ENCODE measurements around the gene BTBD16.

The BTBD16 gene

GRCh38 chr10:122306744-122307143, 35.6 kb downstream of the BTBD16 start:
- no peaks in the 10 kb centered on the region for H3K27me3 ChIP-seq
- no peaks in the 10 kb centered on the region for H3K36me3 ChIP-seq
- H3K4me2 ChIP-seq, result no peak overlapping the region
- peaks cover 0 to 13% (median 9%) of the 10 kb centered on the region in 10 experiments; a peak in 12 of 20 replicates for H3K4me1 ChIP-seq
- H3K9ac ChIP-seq, result no peak overlapping the region
- H4K20me1 ChIP-seq, result no peaks in the 10 kb centered on the region
- H3K9me3 ChIP-seq (replicated peaks in 1 of 11), result peaks cover 0 to 12% (median 7%) of the 10 kb centered on the region in 11 experiments; a peak in 5 of 22 replicates
- H3K27ac ChIP-seq, result no peak overlapping the region
- no peak for TF ChIP-seq Cebpa-rat (IDR thresholded peaks at IDR 0.05)
- no peak overlapping the region for H3K4me3 ChIP-seq

GRCh38 chr10:122307669-122308416, 36.7 kb downstream of the BTBD16 start:
- H3K4me2 ChIP-seq, result peak overlapping the region in 9 of 11 experiments; percentile 6 to 37 (median 27); a peak in 13 of 22 replicates
- TF ChIP-seq Cebpa-rat (IDR thresholded peaks at IDR 0.05), result no peak
- no peak overlapping the region for H3K27ac ChIP-seq
- H3K36me3 ChIP-seq, result no peaks in the 10 kb centered on the region
- peaks cover 0 to 12% (median 7%) of the 10 kb centered on the region in 11 experiments; a peak in 5 of 22 replicates for H3K9me3 ChIP-seq (replicated peaks in 1 of 11)
- no peak overlapping the region for H3K9ac ChIP-seq
- peaks cover 0 to 13% (median 9%) of the 10 kb centered on the region in 10 experiments; a peak in 12 of 20 replicates for H3K4me1 ChIP-seq
- no peaks in the 10 kb centered on the region for H3K27me3 ChIP-seq
- no peaks in the 10 kb centered on the region for H4K20me1 ChIP-seq
- H3K4me3 ChIP-seq, result no peak overlapping the region

- no peak overlapping the region for H3K27ac ChIP-seq
- H3K4me3 ChIP-seq, result no peak overlapping the region
Measured at GRCh38 chr10:122308417-122309141, 37.5 kb downstream of the BTBD16 start.

GRCh38 chr10:122310311-122311050, 39.4 kb downstream of the BTBD16 start:
- H3K27ac ChIP-seq, result no peak overlapping the region
- H3K27me3 ChIP-seq, result no peaks in the 10 kb centered on the region
- TF ChIP-seq Cebpa-rat (IDR thresholded peaks at IDR 0.05), result no peak
- no peak overlapping the region for H3K9ac ChIP-seq
- H3K4me1 ChIP-seq, result peaks cover 0 to 13% (median 9%) of the 10 kb centered on the region in 10 experiments; a peak in 12 of 20 replicates
- no peak overlapping the region for H3K4me3 ChIP-seq
- H3K9me3 ChIP-seq (replicated peaks in 1 of 11), result peaks cover 0 to 7% (median 3%) of the 10 kb centered on the region in 11 experiments; a peak in 5 of 22 replicates
- no peaks in the 10 kb centered on the region for H3K36me3 ChIP-seq
- no peaks in the 10 kb centered on the region for H4K20me1 ChIP-seq
- H3K4me2 ChIP-seq, result no peak overlapping the region

More at GRCh38 chr10:122308417-122309141, 37.5 kb downstream of the BTBD16 start:
- no peak for TF ChIP-seq Cebpa-rat (IDR thresholded peaks at IDR 0.05)
- Histone ChIP-seq H4K20me1 (no peaks in the 10 kb centered on the region), H3K36me3 (no peaks in the 10 kb centered on the region), H3K4me1 (peaks cover 0 to 13% (median 9%) of the 10 kb centered on the region in 10 experiments; a peak in 12 of 20 replicates), H3K9me3 (replicated peaks in 1 of 11) (peaks cover 0 to 12% (median 7%) of the 10 kb centered on the region in 11 experiments; a peak in 5 of 22 replicates), H3K9ac (no peak overlapping the region), H3K27me3 (no peaks in the 10 kb centered on the region), H3K4me2 (peak overlapping the region in 4 of 11 experiments; percentile 9 to 37 (median 30); a peak in 3 of 22 replicates)

- Histone ChIP-seq H3K4me2 (no peak overlapping the region), H3K4me1 (peaks cover 0 to 13% (median 9%) of the 10 kb centered on the region in 10 experiments; a peak in 12 of 20 replicates), H3K36me3 (no peaks in the 10 kb centered on the region), H3K27me3 (no peaks in the 10 kb centered on the region), H3K9me3 (replicated peaks in 1 of 11) (peaks cover 0 to 1% (median 0%) of the 10 kb centered on the region in 11 experiments; a peak in 1 of 22 replicates), H3K9ac (no peak overlapping the region), H3K4me3 (no peak overlapping the region), H3K27ac (no peak overlapping the region), H4K20me1 (no peaks in the 10 kb centered on the region)
- no peak for TF ChIP-seq Cebpa-rat (IDR thresholded peaks at IDR 0.05)
Measured at GRCh38 chr10:122311051-122311410, 39.9 kb downstream of the BTBD16 start.

GRCh38 chr10:122311716-122312115, 40.6 kb downstream of the BTBD16 start:
- Histone ChIP-seq H3K27me3 (no peaks in the 10 kb centered on the region), H3K27ac (no peak overlapping the region), H3K4me2 (no peak overlapping the region), H3K4me3 (no peak overlapping the region), H3K9ac (no peak overlapping the region), H3K4me1 (peaks cover 0 to 13% (median 9%) of the 10 kb centered on the region in 10 experiments; a peak in 12 of 20 replicates), H3K36me3 (no peaks in the 10 kb centered on the region), H4K20me1 (no peaks in the 10 kb centered on the region), H3K9me3 (replicated peaks in 1 of 11) (no peaks in the 10 kb centered on the region)
- TF ChIP-seq Cebpa-rat (IDR thresholded peaks at IDR 0.05), result no peak

GRCh38 chr10:122316224-122316884, 45.3 kb downstream of the BTBD16 start:
- Histone ChIP-seq H3K27me3 (no peaks in the 10 kb centered on the region), H3K27ac (no peak overlapping the region)
- TF ChIP-seq Cebpa-rat (IDR thresholded peaks at IDR 0.05), result no peak

GRCh38 chr10:122321960-122322359, 50.9 kb downstream of the BTBD16 start:
- Histone ChIP-seq H3K4me3 (no peak overlapping the region), H3K36me3 (no peaks in the 10 kb centered on the region), H4K20me1 (no peaks in the 10 kb centered on the region), H3K27ac (no peak overlapping the region), H3K9ac (no peak overlapping the region), H3K9me3 (replicated peaks in 1 of 11) (peaks cover 0 to 14% (median 0%) of the 10 kb centered on the region in 11 experiments; a peak in 3 of 22 replicates), H3K4me1 (peaks cover 0 to 10% (median 0%) of the 10 kb centered on the region in 10 experiments; a peak in 3 of 20 replicates), H3K27me3 (no peaks in the 10 kb centered on the region), H3K4me2 (no peak overlapping the region)
- TF ChIP-seq Cebpa-rat (IDR thresholded peaks at IDR 0.05), result no peak

More at GRCh38 chr10:122316224-122316884, 45.3 kb downstream of the BTBD16 start:
- Histone ChIP-seq H3K4me2 (no peak overlapping the region), H3K4me3 (no peak overlapping the region), H3K9me3 (replicated peaks in 1 of 11) (peaks cover 0 to 14% (median 0%) of the 10 kb centered on the region in 11 experiments; a peak in 2 of 22 replicates), H3K36me3 (no peaks in the 10 kb centered on the region), H4K20me1 (no peaks in the 10 kb centered on the region), H3K4me1 (peaks cover 0 to 10% (median 0%) of the 10 kb centered on the region in 10 experiments; a peak in 3 of 20 replicates), H3K9ac (no peak overlapping the region)
